GM18498 (cell line): ENCODE measurements around the gene PRR7.
A peak's percentile ranks its signal among the peaks of the same experiment; 100 is the strongest.

ENCODE experiments used
- ATAC-seq: cut with Tn5 transposase; IDR thresholded peaks from one replicate; pipeline ENCODE4 v1.9.1; 2021; ENCODE audit warnings: mild to moderate bottlenecking, moderate library complexity; ENCODE audit not compliant: unreplicated experiment

Gene PRR7

GRCh38 chr5:177421062-177421798, 25.4 kb upstream of the PRR7 start:
- ATAC-seq = no peak

- ATAC-seq = no peak
These were observed 22.9 kb upstream of the PRR7 start for GRCh38 chr5:177423671-177424070.

GRCh38 chr5:177425196-177425800, 21.3 kb upstream of the PRR7 start:
- no peak for ATAC-seq

- ATAC-seq = peak; percentile 78
These were observed 20.6 kb upstream of the PRR7 start for GRCh38 chr5:177425801-177426565.

- peak; percentile 62 for ATAC-seq
These were observed 19.9 kb upstream of the PRR7 start, which contains the start of gene GRK6 for GRCh38 chr5:177426566-177427210. Gene GRK6 (plus strand): TSS chr5:177426676. CDS start chr5:177426846, 170 bp downstream.

- no peak for ATAC-seq
These were observed 19.3 kb upstream of the PRR7 start for GRCh38 chr5:177427211-177427822.

- ATAC-seq = no peak
These were observed 18.6 kb upstream of the PRR7 start for GRCh38 chr5:177427919-177428573.

- no peak for ATAC-seq
These were observed 17.9 kb upstream of the PRR7 start for GRCh38 chr5:177428574-177429217.

- no peak for ATAC-seq
These were observed 17.2 kb upstream of the PRR7 start for GRCh38 chr5:177429248-177430040.

- ATAC-seq = no peak
These were observed 16.3 kb upstream of the PRR7 start for GRCh38 chr5:177430140-177430951.

GRCh38 chr5:177430972-177431316, 15.7 kb upstream of the PRR7 start:
- no peak for ATAC-seq

GRCh38 chr5:177431317-177432142, 15.1 kb upstream of the PRR7 start:
- peak; percentile 47 for ATAC-seq

- no peak for ATAC-seq
These were observed 14.3 kb upstream of the PRR7 start for GRCh38 chr5:177432143-177432838.

- ATAC-seq = no peak
These were observed 13.6 kb upstream of the PRR7 start for GRCh38 chr5:177432839-177433657.

- ATAC-seq = no peak
These were observed 12.9 kb upstream of the PRR7 start for GRCh38 chr5:177433658-177434217.

GRCh38 chr5:177434437-177434836, 12.2 kb upstream of the PRR7 start:
- ATAC-seq = no peak
